Endodermal cell (in vitro differentiated cells): ENCODE measurements around the gene MRTO4. TPM values are rescaled to one million over a fixed set of nuclear protein-coding genes. Genes with fewer than 3 reads are reported as not detected.
A peak's percentile ranks its signal among the peaks of the same experiment; 100 is the strongest.

Source experiments
- DNase-seq: peaks from one replicate; pipeline ENCODE4 v3.0.0-alpha.2; 2017
- H3K27ac ChIP-seq: 2 replicates; pipeline ENCODE4 v1.5.1; 2013; ENCODE audit warnings: mild to moderate bottlenecking, low read depth, low read length, moderate library complexity
- H3K27me3 ChIP-seq: 2 replicates; pipeline ENCODE4 v1.6.1; 2013; ENCODE audit warnings: mild to moderate bottlenecking, low read length, moderate library complexity; ENCODE audit not compliant: insufficient read depth, control insufficient read depth, poor library complexity, severe bottlenecking
- H3K36me3 ChIP-seq: 2 replicates; pipeline ENCODE4 v1.7.0; 2013; ENCODE audit warnings: mild to moderate bottlenecking, low read length, moderate library complexity; ENCODE audit not compliant: control insufficient read depth, insufficient read depth
- H3K4me1 ChIP-seq: one replicate; pipeline ENCODE4 v1.7.0; 2013; ENCODE audit warnings: low read length; ENCODE audit not compliant: control insufficient read depth, insufficient read depth
- H3K4me3 ChIP-seq: 2 replicates; pipeline ENCODE4 v1.5.1; 2013; ENCODE audit warnings: mild to moderate bottlenecking, low read length, moderate library complexity
- H3K9ac ChIP-seq: 2 replicates; pipeline ENCODE4 v1.6.1; 2013; ENCODE audit warnings: mild to moderate bottlenecking, low read length, moderate library complexity; ENCODE audit not compliant: poor library complexity, severe bottlenecking; ENCODE audit errors: extremely low read depth
- H3K9me3 ChIP-seq: 2 replicates; pipeline ENCODE4 v1.6.1; 2013; ENCODE audit warnings: mild to moderate bottlenecking, low read length, moderate library complexity; ENCODE audit not compliant: control insufficient read depth
- H3K27ac Mint-ChIP-seq: 2 replicates; pipeline ENCODE4 v1.8.0; 2020; ENCODE audit warnings: mixed read lengths
- H3K27me3 Mint-ChIP-seq: 2 replicates; pipeline ENCODE4 v1.8.0; 2021; ENCODE audit warnings: mild to moderate bottlenecking, mixed read lengths; ENCODE audit not compliant: insufficient read depth
- H3K36me3 Mint-ChIP-seq: 2 replicates; pipeline ENCODE4 v1.8.0; 2020; ENCODE audit warnings: low read depth, mixed read lengths
- H3K4me1 Mint-ChIP-seq: 2 replicates; pipeline ENCODE4 v1.8.0; 2020; ENCODE audit warnings: mixed read lengths
- H3K4me3 Mint-ChIP-seq: 2 replicates; pipeline ENCODE4 v1.8.0; 2020; ENCODE audit warnings: mild to moderate bottlenecking, moderate library complexity, mixed read lengths
- H3K9me3 Mint-ChIP-seq: 2 replicates; pipeline ENCODE4 v1.8.0; 2020; ENCODE audit warnings: mild to moderate bottlenecking, mixed read lengths
- CTCF ChIP-seq: fragments of 200-600 bp; sonication (generic); conservative IDR thresholded peaks from 2 replicates; pipeline ENCODE4 v1.5.0; 2021; ENCODE audit warnings: antibody characterized with exemption, mild to moderate bottlenecking
- WGBS, 2 experiments: methylation state at CpG; one replicate each; pipeline versions ENCODE4 v1.1.5 to v1.1.7; 2013; ENCODE audit warnings: missing lambda C conversion rate in 2 of 2, mixed read lengths in 1 of 2; ENCODE audit not compliant: insufficient coverage in 1 of 2, insufficient read length in 1 of 2; 5-methylcytosine and 5-hydroxymethylcytosine counted together
- long read RNA-seq, 4 experiments: library from polyadenylated mRNA in 2 of 4; library from RNA in 1 of 4; library from capped mRNA in 1 of 4; stranded (forward) in 3 of 4; unstranded in 1 of 4; transcript quantifications; one replicate each; pipeline ENCODE4 v2.0.0, GENCODE V29; 2020 to 2021; ENCODE audit warnings: inconsistent platforms in 1 of 4
- polyA plus RNA-seq, 2 experiments: library from polyadenylated mRNA; stranded (reverse); fragments of 50-300 nt; gene quantifications; one replicate each; pipeline ENCODE4 v1.2.3, GENCODE V29; 2013
- total RNA-seq, 2 donors: library from RNA; stranded (reverse); fragmentation: NEBNext Ultra II Directional in 1 of 2; extraction: Animal tissue kit (Norgen Biotek cat#: 25700) in 1 of 2; gene quantifications; 2 replicates in 1 of 2; 3 replicates in 1 of 2; pipeline ENCODE4 v1.2.1, GENCODE V29; 2021

The MRTO4 gene
- 10 to 100 TPM; 37.7 to 44.5 TPM for total RNA-seq
- polyA plus RNA-seq (2013, experiment 1 of 2) = 29.7 TPM
- 27.2 TPM for polyA plus RNA-seq (2013, experiment 2 of 2)
- long read RNA-seq, experiment 1, transcript MRTO4-201 (8 exons, 2,315 nt) = major isoform, 10 of 21 reads
- long read RNA-seq, experiment 1, partial matches to known transcripts = 9 of 21 reads
- long read RNA-seq, experiment 1, other reads (novel, unspliced or antisense) = 1 of 21 reads
- long read RNA-seq, experiment 2, transcript MRTO4-201 (8 exons, 2,315 nt) = major isoform, 41 of 50 reads
- long read RNA-seq, experiment 2, partial matches to known transcripts = 1 of 50 reads
- long read RNA-seq, experiment 2, other reads (novel, unspliced or antisense) = 8 of 50 reads
- long read RNA-seq, experiment 3, transcript MRTO4-201 (8 exons, 2,315 nt) = major isoform, 52 of 70 reads
- long read RNA-seq, experiment 3, partial matches to known transcripts = 0 of 70 reads
- long read RNA-seq, experiment 3, other reads (novel, unspliced or antisense) = 18 of 70 reads
- long read RNA-seq, experiment 4, transcript MRTO4-201 (8 exons, 2,315 nt) = major isoform, 59 of 80 reads
- long read RNA-seq, experiment 4, partial matches to known transcripts = 6 of 80 reads
- long read RNA-seq, experiment 4, other reads (novel, unspliced or antisense) = 14 of 80 reads

- H3K36me3 ChIP-seq = peaks cover 20% of the 10 kb centered on the region
- H3K9ac ChIP-seq = peak within 1 kb of the TSS; percentile 91
- H3K4me1 ChIP-seq = no peaks in the 10 kb centered on the region
- 0% methylated on average over 42 to 81 of the region's 81 CpGs for WGBS, 2 experiments
- Mint-ChIP-seq H3K4me1 (peaks cover 16% of the 10 kb centered on the region), H3K4me3 (peak within 1 kb of the TSS; percentile 94), H3K9me3 (no peaks in the 10 kb centered on the region), H3K36me3 (peaks cover 14% of the 10 kb centered on the region), H3K27ac (peak within 1 kb of the TSS; percentile 98), H3K27me3 (no peaks in the 10 kb centered on the region)
- no peaks in the 10 kb centered on the region for H3K9me3 ChIP-seq
- no peak for TF ChIP-seq CTCF
- H3K4me3 ChIP-seq = peak within 1 kb of the TSS; percentile 99
- no peaks in the 10 kb centered on the region for H3K27me3 ChIP-seq
- DNase-seq = peak; percentile 97
- H3K27ac ChIP-seq = peak within 1 kb of the TSS; percentile 99
Measured at GRCh38 chr1:19251305-19252196, at the start of gene MRTO4, which contains the start of gene EMC1. Gene MRTO4, plus strand, starts transcription at chr1:19251805. Its CDS starts 31 bp downstream, at chr1:19251836. Gene EMC1, minus strand, starts transcription at chr1:19251524. Its CDS starts 15 bp downstream, at chr1:19251509.

GRCh38 chr1:19202396-19202795 lies 49.2 kb upstream of the MRTO4 start:
- H3K36me3 ChIP-seq = peaks cover 53% of the 10 kb centered on the region
- H3K9ac ChIP-seq = no peak overlapping the region
- H3K27ac Mint-ChIP-seq = no peak overlapping the region
- no peaks in the 10 kb centered on the region for H3K9me3 Mint-ChIP-seq
- TF ChIP-seq CTCF = no peak
- H3K9me3 ChIP-seq = no peaks in the 10 kb centered on the region
- 88 to 93% methylated on average over 3 of the region's 3 CpGs for WGBS, 2 experiments
- H3K27me3 ChIP-seq = no peaks in the 10 kb centered on the region
- no peak overlapping the region for H3K27ac ChIP-seq
- H3K4me3 ChIP-seq = peak overlapping the region; percentile 3
- peaks cover 17% of the 10 kb centered on the region for H3K4me1 Mint-ChIP-seq
- no peak overlapping the region for H3K4me3 Mint-ChIP-seq
- peaks cover 6% of the 10 kb centered on the region for H3K4me1 ChIP-seq
- H3K27me3 Mint-ChIP-seq = no peaks in the 10 kb centered on the region
- DNase-seq = no peak
- peaks cover 30% of the 10 kb centered on the region for H3K36me3 Mint-ChIP-seq

DNA sequence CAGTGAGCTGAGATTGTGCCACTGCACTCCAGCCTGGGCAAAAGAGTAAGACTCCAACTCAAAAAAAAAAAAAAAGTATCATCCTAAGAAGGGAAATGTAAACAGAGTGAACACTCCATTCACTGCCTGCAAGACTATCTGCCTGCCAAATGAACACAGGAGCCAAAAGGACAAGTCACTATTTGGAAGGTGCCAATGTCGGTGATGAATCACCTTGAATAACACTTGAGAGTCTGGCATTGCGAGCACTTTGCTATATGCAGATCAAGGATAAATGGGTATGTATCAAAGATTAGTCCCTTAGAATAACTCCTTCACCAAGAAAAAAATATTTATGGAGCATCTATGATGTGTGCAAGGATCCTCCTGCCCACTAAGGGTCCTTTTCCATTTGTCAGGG lies 48.2 kb upstream of the MRTO4 start:
- Mint-ChIP-seq H3K27ac (no peak overlapping the region), H3K9me3 (no peaks in the 10 kb centered on the region), H3K4me1 (peaks cover 18% of the 10 kb centered on the region), H3K4me3 (no peak overlapping the region), H3K27me3 (no peaks in the 10 kb centered on the region), H3K36me3 (peaks cover 21% of the 10 kb centered on the region)
- Histone ChIP-seq H3K4me1 (peaks cover 6% of the 10 kb centered on the region), H3K27me3 (no peaks in the 10 kb centered on the region), H3K4me3 (no peak overlapping the region), H3K36me3 (peaks cover 47% of the 10 kb centered on the region), H3K27ac (no peak overlapping the region), H3K9ac (no peak overlapping the region), H3K9me3 (no peaks in the 10 kb centered on the region)
- 94 to 100% methylated on average over 2 of the region's 2 CpGs for WGBS, 2 experiments
- DNase-seq = no peak
- TF ChIP-seq CTCF = no peak
